ENCODE data around the gene AIMP2.

DNA sequence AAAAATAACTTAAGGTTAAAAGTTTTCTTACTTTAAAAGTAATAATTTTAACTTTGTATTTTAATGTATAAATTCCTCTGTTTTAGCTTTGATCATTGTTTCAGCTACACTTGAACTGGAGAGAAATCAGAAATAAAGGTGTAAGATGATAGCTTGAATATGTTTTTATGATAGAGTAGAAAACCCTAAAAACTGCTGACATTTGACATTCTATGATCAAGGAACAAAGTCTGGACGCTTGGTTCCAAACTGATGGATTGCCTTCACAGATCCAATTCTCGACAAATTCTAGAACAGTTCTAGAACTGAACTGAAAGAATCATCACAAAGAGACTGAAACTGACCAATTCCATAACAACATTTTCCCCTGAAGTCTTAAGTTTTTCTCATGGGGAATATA is 21.9 kb downstream of the AIMP2 start, which contains the start of gene ANKRD61:
- no peak for TF ChIP-seq POLR2A (IDR thresholded peaks at IDR 0.05)
- TF ChIP-seq, protein P1, sequence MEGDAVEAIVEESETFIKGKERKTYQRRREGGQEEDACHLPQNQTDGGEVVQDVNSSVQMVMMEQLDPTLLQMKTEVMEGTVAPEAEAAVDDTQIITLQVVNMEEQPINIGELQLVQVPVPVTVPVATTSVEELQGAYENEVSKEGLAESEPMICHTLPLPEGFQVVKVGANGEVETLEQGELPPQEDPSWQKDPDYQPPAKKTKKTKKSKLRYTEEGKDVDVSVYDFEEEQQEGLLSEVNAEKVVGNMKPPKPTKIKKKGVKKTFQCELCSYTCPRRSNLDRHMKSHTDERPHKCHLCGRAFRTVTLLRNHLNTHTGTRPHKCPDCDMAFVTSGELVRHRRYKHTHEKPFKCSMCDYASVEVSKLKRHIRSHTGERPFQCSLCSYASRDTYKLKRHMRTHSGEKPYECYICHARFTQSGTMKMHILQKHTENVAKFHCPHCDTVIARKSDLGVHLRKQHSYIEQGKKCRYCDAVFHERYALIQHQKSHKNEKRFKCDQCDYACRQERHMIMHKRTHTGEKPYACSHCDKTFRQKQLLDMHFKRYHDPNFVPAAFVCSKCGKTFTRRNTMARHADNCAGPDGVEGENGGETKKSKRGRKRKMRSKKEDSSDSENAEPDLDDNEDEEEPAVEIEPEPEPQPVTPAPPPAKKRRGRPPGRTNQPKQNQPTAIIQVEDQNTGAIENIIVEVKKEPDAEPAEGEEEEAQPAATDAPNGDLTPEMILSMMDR (IDR thresholded peaks at IDR 0.05): no peak

Measured in esophagus squamous epithelium (tissue), 4 donors.